Uterus (tissue), 4 donors: ENCODE data around the gene SMARCC1. TPM values are rescaled to one million over a fixed set of nuclear protein-coding genes. Genes with fewer than 3 reads are reported as not detected.

Source experiments
- DNase-seq, 2 donors: peaks; one replicate each; pipeline ENCODE4 v3.0.0-alpha.2; 2019 to 2020
- H3K27ac ChIP-seq, 2 donors: fragments of 200-600 bp; sonication (generic); 1 replicate in 1 of 2; 2 replicates in 1 of 2; pipeline ENCODE4 v1.5.1; 2016 to 2018
- H3K27me3 ChIP-seq, 2 donors: fragments of 200-600 bp; sonication (generic); one replicate each; pipeline ENCODE4 v1.5.1; 2018 to 2019; ENCODE audit warnings: control low read depth in 1 of 2
- H3K36me3 ChIP-seq, 2 donors: fragments of 200-600 bp; sonication (generic); one replicate each; pipeline ENCODE4 v1.5.1; 2019; ENCODE audit warnings: control low read depth in 1 of 2
- H3K4me1 ChIP-seq, 2 donors: fragments of 200-600 bp; sonication (generic); one replicate each; pipeline ENCODE4 v1.5.1; 2018 to 2019; ENCODE audit warnings: control low read depth in 1 of 2
- H3K4me3 ChIP-seq, 2 donors: fragments of 200-600 bp; sonication (generic); 1 replicate in 1 of 2; 2 replicates in 1 of 2; pipeline ENCODE4 v1.5.1; 2018 to 2019; ENCODE audit warnings: mild to moderate bottlenecking in 1 of 2
- H3K9me3 ChIP-seq, 2 donors: fragments of 200-600 bp; sonication (generic); one replicate each; pipeline ENCODE4 v1.5.1; 2019; ENCODE audit warnings: control low read depth in 1 of 2
- POLR2A ChIP-seq, 2 donors: fragments of 450-650 bp; IDR thresholded peaks; one replicate each; pipeline ENCODE4 v1.6.1; 2016; ENCODE audit warnings: antibody characterized with exemption in 2 of 2, mild to moderate bottlenecking in 1 of 2, moderate library complexity in 1 of 2
- intact Hi-C: fragments of 100-400 bp; cut with DNase I; formaldehyde crosslinking; loops from one replicate; pipeline ENCODE4 v1.15.1; 2023; ENCODE audit warnings: low total_unique reads
- total RNA-seq, 4 donors: library from RNA; depleted of rRNA in 3 of 4; stranded (reverse); fragments of >200 nt in 3 of 4; gene quantifications; one replicate each; pipeline versions ENCODE4 v1.1.0 to v1.2.4, GENCODE V29; 2014 to 2023
- TF ChIP-seq, protein P1 (sequence below), 4 experiments: fragments of 200-600 bp in 2 of 4; fragments of 450-650 bp in 2 of 4; sonication (generic) in 2 of 4; IDR thresholded peaks; one replicate each; pipeline ENCODE4 v1.5.1; 2016 to 2019; ENCODE audit warnings: antibody characterized with exemption in 4 of 4, mild to moderate bottlenecking in 2 of 4, moderate library complexity in 1 of 4
- donor health status: DM: yes; HTN: yes; CAD: no.

SMARCC1 gene
- total RNA-seq, 4 donors from 2014 or later: 23.8 to 61.0 (median 45.5) TPM

DNA sequence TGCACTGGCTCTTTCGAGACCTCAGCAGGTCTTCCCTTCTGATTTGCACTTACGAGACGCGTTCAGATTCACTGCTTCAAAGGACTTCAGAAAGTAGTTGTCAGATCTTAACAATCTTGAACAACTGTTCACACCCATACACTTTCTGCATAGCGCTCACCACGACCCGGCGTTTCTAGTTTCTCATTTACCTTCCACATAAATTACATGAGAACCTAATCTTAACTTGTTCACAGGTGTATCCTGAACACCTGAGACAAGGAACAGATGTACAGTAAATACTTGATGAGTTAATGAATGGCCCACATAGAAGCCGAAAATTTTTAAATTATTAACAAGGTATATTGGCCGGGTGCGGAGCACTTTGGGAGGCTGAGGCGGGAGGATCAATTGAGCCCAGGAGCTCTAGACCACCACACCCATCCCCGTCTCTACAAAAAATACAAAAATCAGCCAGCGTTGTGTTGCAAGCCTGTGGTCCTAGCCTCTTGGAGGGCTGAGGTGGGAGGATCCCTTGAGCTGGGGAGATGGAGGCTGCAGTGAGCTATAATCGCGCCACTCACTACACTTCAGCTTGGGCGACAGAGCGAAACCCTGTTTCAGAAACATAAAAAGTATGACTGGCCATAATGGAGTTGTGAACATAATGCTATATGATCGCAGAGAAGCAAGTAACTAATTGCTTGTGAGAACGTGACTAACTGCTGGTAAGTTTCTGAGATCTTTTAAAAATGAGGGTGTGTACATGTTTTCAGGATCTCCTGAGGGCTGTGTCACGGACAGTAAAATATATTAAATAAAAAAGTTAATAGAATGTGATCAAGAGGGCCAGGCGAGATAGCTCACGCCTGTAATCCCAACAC lies 984 bp upstream of the SMARCC1 start:
- Histone ChIP-seq H3K27ac (peak overlapping the region; percentile 94 to 96), H3K4me1 (no peaks in the 10 kb centered on the region), H3K4me3 (peak overlapping the region; percentile 88 to 91), H3K27me3 (no peaks in the 10 kb centered on the region), H3K9me3 (no peaks in the 10 kb centered on the region), H3K36me3 (no peaks in the 10 kb centered on the region)
- no peak for DNase-seq
- no peak for TF ChIP-seq POLR2A (IDR thresholded peaks at IDR 0.05)
- TF ChIP-seq, protein P1, sequence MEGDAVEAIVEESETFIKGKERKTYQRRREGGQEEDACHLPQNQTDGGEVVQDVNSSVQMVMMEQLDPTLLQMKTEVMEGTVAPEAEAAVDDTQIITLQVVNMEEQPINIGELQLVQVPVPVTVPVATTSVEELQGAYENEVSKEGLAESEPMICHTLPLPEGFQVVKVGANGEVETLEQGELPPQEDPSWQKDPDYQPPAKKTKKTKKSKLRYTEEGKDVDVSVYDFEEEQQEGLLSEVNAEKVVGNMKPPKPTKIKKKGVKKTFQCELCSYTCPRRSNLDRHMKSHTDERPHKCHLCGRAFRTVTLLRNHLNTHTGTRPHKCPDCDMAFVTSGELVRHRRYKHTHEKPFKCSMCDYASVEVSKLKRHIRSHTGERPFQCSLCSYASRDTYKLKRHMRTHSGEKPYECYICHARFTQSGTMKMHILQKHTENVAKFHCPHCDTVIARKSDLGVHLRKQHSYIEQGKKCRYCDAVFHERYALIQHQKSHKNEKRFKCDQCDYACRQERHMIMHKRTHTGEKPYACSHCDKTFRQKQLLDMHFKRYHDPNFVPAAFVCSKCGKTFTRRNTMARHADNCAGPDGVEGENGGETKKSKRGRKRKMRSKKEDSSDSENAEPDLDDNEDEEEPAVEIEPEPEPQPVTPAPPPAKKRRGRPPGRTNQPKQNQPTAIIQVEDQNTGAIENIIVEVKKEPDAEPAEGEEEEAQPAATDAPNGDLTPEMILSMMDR (IDR thresholded peaks at IDR 0.05): no peak
- intact Hi-C loops: no loop called here

DNA sequence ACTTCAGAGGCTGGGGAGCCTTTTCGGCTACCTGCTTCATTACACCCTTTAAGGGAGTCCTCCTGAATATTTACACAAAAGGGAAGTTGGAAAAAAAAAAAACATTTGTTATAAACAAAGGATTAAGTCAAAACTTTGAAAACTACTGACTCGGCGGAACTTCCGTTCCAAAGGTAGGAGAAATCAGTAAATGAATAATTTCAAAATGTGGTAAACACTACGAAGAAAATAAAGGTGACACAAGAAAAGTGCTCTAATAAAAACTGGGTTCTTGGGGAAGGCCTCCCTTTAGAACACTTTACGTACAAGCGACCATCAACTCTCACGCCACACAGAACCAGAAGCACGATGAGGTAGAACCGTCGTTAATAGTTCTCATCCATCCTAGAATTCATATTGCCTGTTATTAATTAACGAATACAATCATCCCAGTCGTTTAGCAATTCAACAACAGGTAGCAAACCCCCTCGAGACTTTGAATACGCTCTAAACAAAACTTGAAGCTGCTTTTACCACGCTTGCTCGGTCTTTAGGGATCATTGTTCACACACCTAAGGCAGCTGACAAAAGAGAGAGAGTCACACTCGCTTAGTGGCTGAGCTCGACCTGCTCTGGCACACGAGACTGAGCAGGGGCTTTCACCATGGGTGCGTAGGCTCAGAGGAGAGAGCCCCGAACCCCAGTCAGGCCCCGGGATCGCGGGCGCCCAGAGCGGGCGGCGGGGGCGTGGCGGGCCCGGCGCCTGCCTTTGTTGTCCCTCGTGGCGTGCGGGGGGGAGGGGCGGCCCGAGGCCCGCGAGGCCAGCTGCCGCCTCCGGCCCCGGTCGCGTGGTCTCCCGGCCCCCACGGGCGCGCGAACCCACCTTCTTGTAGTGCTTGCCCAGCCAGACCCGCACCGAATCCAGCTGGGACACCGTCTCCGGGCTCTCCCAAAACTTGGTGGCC lies 680 bp downstream of the SMARCC1 start:
- Histone ChIP-seq H3K27me3 (no peaks in the 10 kb centered on the region), H3K9me3 (no peaks in the 10 kb centered on the region), H3K4me3 (peak overlapping the region; percentile 88 to 91), H3K27ac (peak overlapping the region; percentile 94 to 96), H3K36me3 (no peaks in the 10 kb centered on the region), H3K4me1 (no peaks in the 10 kb centered on the region)
- TF ChIP-seq, protein P1 (IDR thresholded peaks at IDR 0.05): no peak
- no peak for TF ChIP-seq POLR2A (IDR thresholded peaks at IDR 0.05)
- peak in 1 of 2 donors; percentile 53 for DNase-seq
- intact Hi-C loops: no loop called here

DNA sequence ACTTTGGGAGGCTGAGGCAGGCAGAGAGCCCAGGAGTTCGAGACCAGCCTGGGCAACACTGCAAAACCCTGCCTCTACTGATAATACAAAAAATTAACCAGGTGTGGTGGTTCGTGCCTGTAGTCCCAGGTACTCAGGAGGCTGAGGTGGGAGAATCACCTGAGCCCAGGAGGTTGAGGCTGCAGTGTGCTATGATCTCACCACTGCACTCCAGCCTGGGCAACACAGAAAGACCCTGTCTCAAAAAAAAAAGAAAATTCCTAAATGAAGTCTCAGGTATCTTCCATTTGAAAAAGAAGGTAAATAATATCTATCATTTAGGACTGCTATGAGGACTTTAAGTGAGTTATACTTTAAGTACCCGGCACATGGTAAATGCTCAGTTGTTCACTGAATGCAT lies 2.9 kb downstream of the SMARCC1 start:
- no peaks in the 10 kb centered on the region for H3K27me3 ChIP-seq
- intact Hi-C loops: no loop called here
- TF ChIP-seq POLR2A (IDR thresholded peaks at IDR 0.05): no peak
- TF ChIP-seq, protein P1 (IDR thresholded peaks at IDR 0.05): no peak
- H3K27ac ChIP-seq: no peak overlapping the region
- H3K4me3 ChIP-seq: no peak overlapping the region
- no peaks in the 10 kb centered on the region for H3K9me3 ChIP-seq
- H3K4me1 ChIP-seq: no peaks in the 10 kb centered on the region
- no peaks in the 10 kb centered on the region for H3K36me3 ChIP-seq
- DNase-seq: no peak

DNA sequence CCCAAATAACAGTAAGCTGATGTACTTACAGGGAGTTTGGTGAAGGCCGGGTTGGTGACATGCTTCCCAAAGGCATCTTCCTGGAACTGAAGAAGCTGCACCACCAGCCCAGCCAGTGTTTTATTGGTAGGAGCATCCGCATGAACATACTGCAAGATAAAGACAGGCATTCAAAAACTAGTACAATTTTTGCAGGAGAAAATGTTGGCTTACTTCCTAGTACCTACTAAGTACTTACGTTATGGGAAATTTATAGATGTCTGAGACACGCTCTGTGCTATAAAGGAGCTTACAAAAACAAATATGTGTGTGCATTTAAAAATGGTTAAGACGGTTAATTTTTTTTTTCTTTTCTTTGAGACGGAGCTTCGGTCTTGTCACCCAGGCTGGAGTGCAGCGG lies 8.9 kb downstream of the SMARCC1 start:
- intact Hi-C loops: no loop called here
- no peak for TF ChIP-seq POLR2A (IDR thresholded peaks at IDR 0.05)
- TF ChIP-seq, protein P1 (IDR thresholded peaks at IDR 0.05): no peak
- Histone ChIP-seq H3K27ac (no peak overlapping the region), H3K4me3 (no peak overlapping the region), H3K36me3 (no peaks in the 10 kb centered on the region), H3K4me1 (no peaks in the 10 kb centered on the region), H3K27me3 (no peaks in the 10 kb centered on the region), H3K9me3 (no peaks in the 10 kb centered on the region)
- no peak for DNase-seq
